HG02759 (cell line): ENCODE data around the gene SAYSD1.

Experiments
- ATAC-seq: cut with Tn5 transposase; IDR thresholded peaks from one replicate; pipeline ENCODE4 v1.9.1; 2021; ENCODE audit warnings: mild to moderate bottlenecking, moderate library complexity; ENCODE audit not compliant: unreplicated experiment

The SAYSD1 gene

DNA sequence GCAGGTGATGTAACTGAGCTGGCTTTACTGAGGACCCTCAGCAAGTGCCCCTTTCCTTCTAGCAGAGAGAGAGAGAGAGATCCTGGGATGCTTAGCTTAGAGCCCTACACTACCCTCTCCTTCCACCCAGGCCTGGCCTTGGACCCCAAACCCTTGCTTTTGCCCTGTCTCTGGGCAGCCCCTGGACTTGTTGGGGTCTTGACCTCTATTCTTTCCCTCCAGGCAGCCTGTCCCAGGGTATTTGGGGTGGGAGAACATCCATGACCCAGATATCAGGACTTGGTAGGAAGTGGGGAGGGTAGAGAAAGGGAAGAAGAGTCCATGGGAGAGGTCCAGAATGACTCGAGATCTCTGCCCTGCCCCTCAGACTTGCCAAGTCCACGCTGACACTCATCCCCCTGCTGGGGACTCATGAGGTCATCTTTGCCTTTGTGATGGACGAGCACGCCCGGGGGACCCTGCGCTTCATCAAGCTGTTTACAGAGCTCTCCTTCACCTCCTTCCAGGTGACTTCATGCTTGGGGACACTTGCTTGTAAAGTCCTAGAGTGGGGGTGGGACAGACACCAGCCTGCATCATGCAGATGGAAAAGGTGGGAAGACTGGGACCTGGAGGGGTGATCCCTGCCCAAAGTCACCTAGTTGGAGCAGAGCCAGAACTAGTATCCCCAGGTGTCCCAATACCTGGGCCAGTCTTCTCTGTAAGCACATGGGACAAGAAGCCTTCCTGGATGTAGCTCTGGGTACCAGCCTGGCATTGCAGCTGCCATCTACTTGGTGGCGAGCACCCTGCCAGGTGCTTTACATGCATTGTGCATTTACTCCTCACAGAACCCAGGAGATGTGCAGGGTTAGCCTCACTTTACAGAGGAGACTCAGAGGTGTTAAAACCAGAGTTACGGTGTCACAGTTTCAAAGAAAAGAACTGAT is 35.5 kb downstream of the SAYSD1 start:
- no peak for ATAC-seq

- ATAC-seq = no peak
Measured at GRCh38 chr6:39078695-39079094, 36.3 kb downstream of the SAYSD1 start.

DNA sequence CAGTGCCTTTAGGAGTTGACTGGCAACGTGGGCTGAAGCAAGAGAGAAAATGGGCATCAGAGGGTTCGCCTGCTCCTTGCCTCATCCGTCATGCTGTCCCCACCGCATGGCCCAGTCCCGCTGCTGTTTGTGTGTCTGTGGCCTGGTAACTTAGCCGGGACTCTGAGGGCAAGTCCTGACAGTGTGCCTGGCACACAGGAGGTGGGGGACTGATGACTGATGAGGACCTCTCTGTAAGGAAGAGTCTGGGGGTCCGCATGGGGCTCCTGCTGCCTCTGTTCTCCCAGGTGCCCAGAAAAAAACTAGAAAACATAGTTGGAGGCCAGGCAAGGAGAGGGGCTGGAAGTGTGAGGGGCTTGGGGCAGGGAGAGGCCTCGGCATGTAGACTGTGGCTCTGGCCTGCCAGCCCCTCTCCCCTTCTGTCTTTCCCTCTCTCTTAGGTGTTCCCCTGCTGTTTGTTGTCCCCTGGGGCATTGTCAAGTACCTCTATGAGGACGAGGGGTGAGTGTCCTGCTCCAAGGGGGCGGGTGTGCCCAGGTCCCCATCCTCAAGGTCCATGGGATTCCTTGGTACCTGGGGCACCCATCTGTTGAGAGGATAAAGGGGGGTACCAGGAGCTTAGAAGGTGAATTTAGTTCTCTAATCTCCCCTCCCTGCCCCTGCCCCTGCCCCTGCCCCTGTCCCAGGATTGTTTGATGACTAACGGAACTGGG is 36.9 kb downstream of the SAYSD1 start:
- ATAC-seq = no peak

- no peak for ATAC-seq
Measured at GRCh38 chr6:39076623-39077535, 38.1 kb downstream of the SAYSD1 start.

DNA sequence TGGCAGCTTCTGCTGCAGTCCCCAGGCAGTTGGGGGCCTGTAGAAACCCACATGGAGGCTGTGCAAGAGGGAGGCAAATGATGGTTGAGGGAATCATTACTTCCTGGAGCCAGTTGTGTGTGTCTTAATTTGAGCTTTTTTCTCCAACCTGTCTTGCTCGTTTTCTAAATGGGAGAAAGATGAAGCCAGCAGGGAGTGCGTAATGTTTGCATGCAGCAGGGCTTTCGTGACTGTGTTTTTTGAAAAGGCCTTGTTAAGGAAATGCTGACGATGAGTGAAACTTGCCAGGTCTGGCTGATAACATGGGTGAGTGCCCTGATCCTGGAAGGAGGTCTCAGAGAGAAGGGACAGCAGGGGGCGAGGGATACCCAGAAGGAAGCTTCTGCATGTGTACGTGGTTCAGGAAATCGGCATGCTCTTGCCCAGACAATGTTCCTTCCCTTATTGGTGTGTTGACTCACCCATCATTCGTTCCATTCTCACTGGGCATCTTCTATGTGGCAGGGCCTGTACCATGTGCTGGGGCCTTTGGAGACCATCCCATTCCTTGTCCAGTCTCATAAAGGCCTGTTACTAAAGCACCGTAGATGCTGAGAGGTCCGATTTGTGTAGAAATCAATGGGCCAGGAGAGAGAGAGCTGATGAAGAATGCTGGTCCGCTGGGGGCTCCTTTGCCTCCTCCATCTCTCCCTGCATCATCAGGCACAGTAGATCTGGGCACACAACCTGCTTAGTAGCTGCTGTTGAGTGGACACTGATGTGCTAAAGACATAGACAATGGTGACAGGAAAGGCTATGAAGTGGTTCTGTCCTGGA is 39.0 kb downstream of the SAYSD1 start:
- no peak for ATAC-seq

DNA sequence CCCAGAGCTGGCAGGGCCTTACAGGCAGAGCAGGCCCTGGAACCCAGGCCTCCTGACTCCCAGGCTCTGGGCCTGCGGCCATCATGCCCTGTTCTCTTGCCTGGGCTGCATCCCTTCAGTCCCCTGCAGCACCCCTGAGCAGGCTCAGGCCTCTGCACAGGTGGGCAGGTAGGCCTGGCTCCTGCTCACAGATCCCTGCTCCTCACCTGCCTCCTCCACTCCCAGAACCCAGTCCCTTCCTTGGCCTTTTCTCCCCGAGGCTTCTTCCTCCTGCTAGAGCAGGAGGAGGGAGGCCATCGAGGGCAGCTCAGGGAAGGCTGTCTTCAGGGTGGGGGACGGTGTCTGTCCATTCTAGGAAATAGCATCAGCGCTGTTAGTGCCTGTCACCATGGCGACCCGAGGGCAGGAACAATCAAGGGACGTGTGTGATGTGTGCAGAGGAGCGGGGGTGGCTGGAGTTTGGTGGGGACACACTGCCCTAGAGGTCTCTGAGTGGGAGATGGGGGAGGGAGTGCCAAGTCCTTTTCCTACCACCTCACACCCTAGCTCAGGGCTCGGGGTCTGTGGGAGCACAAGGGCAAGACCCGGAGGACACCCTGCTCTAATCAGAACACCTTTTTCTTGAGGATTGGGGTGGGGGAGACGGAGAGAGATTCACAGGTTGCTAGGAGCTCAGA is 39.8 kb downstream of the SAYSD1 start:
- ATAC-seq = no peak

- no peak for ATAC-seq
Measured at GRCh38 chr6:39074486-39074885, 40.5 kb downstream of the SAYSD1 start.

DNA sequence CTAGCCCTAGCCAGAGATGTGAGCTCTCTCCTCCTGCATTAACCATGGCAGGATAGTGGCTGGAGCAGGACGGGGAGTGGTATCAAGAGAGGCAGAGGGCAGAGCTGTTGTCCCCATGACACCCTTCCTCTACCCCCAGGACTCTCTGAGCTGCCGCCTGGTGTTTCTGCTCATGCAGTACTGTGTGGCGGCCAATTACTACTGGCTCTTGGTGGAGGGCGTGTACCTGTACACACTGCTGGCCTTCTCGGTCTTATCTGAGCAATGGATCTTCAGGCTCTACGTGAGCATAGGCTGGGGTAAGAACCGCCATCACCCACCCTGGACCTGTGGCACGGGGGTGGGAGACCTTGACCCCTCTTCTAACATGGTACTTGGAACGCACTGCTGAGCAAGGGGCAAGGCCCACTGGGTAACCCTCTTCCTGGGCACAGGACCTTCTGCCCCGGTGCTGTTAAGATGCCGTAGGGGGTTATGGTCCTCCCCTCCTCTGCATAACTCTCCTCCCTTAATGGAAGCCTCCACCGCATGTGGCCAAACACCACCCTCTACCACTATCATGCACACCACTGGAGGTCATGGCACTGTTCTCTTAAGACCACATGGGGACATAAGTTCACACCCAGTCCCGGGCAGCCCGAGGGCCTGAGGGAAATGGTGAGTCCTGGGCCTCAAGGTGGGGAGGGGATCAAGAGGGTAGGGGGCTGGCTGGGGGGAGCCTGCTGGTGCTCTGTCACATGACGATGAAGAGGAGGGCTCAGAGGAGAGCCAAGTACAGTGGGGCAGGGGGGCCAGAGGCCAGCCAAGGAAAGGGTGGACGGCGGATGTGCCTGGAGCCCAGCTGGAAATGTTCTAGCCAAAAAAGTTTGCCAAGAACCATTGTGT is 41.3 kb downstream of the SAYSD1 start:
- no peak for ATAC-seq

GRCh38 chr6:39072830-39073229 is 42.2 kb downstream of the SAYSD1 start:
- ATAC-seq = no peak

- ATAC-seq = no peak
Measured at GRCh38 chr6:39068391-39068790, 46.6 kb downstream of the SAYSD1 start.

DNA sequence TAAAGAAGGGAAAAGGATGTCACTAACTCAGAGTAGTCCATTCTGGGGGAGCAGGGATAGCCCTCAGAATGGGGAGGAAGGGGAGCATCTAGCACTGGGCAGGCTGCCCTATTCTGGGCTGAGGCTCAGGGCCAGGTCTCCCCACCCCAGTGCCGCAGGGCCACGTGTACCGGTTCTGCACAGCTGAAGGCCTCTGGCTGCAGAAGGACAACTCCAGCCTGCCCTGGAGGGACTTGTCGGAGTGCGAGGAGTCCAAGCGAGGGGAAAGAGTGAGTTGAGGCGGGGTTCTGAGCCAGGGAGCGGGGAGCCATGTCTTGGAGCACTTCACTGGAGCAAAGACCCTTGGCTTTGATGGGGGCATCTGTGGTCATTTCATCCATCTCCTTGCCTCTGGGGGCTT is 49.4 kb downstream of the SAYSD1 start:
- no peak for ATAC-seq

GRCh38 chr6:39063526-39063925 is 51.5 kb downstream of the SAYSD1 start:
- no peak for ATAC-seq

DNA sequence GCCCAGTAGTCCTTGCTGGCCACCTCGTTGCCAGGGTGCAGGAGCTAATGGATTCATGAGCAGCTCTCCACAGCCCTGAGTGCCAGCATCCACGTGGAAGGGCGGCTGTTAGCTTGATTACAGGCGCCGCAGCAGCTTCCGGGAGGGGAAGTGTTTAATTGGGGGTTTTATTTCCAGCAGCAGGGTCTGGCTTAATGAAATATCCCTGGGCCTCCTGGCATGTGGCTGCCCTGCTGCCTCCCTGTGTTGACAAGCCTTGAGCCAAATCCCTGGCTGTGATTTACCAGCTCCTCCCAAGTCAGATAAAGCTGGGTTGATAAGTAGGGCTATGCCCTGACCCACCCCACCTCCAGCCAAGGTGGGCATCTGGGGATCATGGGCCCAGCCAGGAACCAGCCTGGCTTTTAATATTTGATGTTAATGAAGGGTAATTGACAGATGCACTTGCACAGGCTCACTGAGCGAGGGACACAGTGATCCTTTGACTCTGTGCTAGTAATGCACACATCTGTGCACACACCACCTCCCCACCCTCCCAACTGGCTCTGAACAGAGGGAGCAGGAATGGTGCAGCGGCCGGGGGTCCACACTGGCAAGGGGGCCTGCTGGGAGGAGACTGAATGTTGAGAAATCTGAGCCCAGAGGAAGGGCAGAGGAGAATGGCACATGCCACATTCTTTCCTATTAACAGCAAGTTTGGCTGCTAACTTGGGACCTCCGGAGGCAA is 52.8 kb downstream of the SAYSD1 start:
- ATAC-seq = no peak

DNA sequence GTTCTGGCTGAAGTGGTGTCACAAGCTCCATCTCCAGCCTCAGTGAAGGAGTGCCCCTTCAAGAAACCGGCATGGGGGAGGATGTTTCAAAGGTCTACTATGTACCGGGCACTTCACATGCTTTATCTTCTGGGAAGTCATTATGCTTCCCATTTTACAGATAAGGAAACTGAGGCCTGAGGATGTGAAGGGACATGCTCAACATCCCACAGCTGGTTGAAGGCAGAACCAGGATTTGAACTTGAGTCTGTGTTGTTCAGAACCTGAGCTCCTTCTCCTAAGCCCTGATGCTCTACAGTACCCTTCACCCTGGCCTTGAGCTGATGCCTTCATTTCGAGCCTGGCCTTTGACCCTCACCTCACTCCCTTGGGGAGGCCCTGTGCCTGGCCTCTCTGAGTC is 53.4 kb downstream of the SAYSD1 start:
- ATAC-seq = no peak

DNA sequence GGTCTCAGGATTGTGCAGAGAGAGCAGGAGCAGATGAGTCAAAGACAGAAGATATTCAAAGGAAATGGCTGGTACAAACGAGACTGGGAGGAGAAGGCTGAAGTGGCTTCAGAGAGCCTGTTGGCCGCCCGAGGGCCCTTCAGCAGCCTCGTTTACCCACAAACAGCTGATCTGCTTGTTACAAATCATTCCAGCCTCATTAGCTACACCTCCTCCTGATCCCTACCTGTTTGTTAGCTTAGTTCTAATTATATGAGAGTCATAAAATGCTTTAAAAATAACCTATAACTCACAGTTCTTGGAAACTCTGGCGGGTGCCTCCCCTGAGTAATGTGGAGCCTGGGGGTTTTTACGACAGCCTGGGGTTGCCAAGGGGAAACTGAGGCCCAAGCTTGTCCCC is 53.8 kb downstream of the SAYSD1 start:
- no peak for ATAC-seq

DNA sequence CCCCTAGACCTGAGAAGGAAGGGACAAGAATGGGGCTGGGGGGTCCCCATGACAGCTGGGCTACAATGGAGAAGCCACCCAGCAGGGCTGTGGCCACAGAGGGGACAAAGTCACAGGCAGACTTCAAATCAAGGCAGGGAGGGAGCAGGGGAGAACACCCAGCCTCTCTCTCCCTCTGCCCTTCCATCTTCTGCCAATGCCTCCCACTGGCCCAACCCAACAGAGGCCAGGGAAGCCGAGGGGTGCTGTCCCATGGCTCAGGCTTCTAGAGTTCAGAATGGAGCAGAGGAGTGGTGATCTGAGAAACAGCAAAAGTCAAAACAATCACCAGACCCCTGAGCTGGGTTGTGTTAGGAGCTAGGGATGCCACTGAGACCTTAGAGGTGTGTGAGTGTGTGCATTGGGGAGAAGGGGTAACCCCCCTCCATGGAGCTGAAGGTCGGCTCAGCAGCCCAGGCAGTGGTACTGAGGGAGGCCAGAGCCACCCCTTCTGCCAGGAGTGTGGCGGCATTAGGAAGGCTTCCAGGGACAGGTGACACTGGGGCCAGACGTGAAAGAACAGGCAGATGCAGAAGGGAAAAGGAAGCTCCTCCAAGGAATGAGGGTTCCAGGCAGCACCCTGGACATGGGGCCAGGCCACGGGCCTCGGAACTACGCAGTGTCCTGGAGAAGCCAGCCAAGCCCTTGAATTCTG is 54.4 kb downstream of the SAYSD1 start:
- no peak for ATAC-seq

DNA sequence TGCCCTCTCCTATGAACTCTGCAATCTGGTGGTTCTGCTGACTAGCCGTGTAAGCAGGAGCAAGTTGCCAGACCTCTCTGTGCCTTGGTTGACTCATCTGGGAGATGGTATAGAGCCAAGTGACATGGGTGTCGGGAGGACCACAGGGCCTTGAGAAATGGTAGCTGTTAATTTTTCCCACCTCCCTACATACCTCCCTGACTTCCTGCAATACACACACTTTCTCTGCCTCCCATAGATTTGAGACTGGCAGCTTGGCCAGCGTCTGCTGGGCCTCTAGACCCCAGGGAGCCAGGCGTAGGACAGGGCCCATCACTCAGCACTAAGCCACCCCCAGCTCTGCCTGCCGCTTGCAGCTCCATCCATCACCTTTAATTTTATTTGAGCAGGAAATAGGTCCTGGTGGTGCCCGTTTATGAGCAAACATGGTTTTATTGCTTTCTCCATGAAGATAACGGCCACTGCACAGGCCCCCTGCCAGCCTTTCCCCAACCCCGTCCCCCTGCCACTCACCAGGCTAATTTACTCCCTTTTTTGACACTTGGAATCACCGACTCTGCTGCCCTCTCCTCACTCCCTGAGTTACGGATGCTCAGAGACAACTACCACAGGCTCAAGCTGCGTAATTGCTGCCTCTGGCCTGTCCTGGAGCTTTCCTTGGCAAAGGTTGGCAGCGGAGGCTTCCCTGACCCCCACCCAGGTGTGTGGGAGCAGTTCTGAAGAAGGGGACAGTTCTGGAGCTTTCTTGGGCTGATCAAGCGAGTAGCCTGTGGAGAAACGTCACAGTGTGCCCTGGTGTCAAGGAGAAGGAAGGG is 55.3 kb downstream of the SAYSD1 start:
- no peak for ATAC-seq
